SH-SY5Y (cell line): ENCODE data around the gene UBE3D.

Experiments
- GATA2 ChIP-seq: IDR thresholded peaks from 2 replicates; pipeline ENCODE4 v1.6.1; 2011; ENCODE audit warnings: mild to moderate bottlenecking, low read depth, low read length
- GATA3 ChIP-seq: IDR thresholded peaks from 2 replicates; pipeline ENCODE4 v1.6.1; 2011; ENCODE audit warnings: low read depth, mild to moderate bottlenecking, low read length, moderate library complexity

UBE3D gene, protein sequence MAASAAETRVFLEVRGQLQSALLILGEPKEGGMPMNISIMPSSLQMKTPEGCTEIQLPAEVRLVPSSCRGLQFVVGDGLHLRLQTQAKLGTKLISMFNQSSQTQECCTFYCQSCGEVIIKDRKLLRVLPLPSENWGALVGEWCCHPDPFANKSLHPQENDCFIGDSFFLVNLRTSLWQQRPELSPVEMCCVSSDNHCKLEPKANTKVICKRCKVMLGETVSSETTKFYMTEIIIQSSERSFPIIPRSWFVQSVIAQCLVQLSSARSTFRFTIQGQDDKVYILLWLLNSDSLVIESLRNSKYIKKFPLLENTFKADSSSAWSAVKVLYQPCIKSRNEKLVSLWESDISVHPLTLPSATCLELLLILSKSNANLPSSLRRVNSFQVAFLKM

GRCh38 chr6:83065511-83066192, at the start of gene UBE3D:
Gene UBE3D (minus strand): TSS chr6:83065841. CDS start chr6:83065718, 123 bp downstream.
- no peak for TF ChIP-seq GATA2
- no peak for TF ChIP-seq GATA3

GRCh38 chr6:83114164-83114563, 48.5 kb upstream of the UBE3D start:
- no peak for TF ChIP-seq GATA2
- TF ChIP-seq GATA3 = no peak

- TF ChIP-seq GATA3 (no peak), GATA2 (no peak)
Measured at GRCh38 chr6:83113258-83113657, 47.6 kb upstream of the UBE3D start.

DNA sequence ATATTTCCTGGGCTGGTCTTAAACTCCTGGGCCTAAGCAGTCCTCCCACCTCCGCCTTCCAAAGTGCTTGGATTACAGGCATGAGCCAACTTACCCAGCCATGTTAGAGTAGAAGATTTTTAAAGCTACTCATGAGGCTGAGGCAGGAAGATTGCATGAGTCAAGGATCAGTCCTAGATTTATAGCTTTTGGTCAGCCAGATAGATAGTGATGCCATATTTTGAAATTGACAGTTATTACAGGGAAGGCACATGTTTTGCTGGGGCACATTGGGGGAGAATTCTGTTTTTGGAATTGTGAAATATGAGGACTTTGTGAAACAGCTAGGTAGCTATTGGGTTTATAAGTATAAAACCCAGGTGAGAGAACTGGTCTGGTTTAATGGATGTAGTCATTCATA, 42.7 kb upstream of the UBE3D start:
- TF ChIP-seq GATA2 = no peak
- TF ChIP-seq GATA3 = no peak

DNA sequence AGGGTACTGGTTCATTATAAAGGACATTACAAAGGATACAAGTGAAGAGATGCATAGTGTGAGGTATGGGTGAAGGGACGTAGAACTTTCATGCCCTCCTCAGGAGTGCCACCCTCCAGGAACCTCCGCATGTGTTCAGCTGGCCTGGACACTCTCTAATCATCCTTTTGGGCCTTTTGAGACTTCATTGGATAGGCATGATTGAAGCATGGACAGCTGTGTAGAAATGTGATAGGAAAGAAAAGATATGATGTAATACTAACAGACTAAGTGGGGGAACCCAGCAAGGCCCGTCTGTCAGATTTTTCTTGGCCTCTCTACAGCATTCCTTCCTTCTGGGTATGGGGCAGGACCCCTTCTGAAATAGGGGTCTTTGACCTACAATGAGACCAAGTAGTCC, 32.9 kb upstream of the UBE3D start:
- TF ChIP-seq GATA2 (no peak), GATA3 (no peak)

DNA sequence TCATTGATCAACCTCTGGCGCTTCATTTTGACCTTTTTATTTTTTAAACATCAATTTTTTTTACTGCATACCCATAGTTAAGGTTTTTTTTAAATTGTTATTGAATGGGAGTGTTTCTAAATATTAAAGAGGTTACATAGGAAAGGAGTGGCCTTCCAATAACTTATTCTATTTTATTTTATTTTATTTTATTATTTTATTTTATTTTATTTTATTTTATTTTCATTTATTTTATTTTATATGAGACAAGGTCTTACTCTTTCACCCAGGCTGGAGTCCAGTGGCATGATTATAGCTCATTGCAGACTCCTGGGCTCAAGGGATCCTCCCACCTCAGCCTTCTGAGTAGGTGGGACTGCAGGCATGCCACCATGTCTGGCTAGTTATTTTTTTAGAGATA, 32.0 kb upstream of the UBE3D start:
- TF ChIP-seq GATA3 (no peak), GATA2 (no peak)

DNA sequence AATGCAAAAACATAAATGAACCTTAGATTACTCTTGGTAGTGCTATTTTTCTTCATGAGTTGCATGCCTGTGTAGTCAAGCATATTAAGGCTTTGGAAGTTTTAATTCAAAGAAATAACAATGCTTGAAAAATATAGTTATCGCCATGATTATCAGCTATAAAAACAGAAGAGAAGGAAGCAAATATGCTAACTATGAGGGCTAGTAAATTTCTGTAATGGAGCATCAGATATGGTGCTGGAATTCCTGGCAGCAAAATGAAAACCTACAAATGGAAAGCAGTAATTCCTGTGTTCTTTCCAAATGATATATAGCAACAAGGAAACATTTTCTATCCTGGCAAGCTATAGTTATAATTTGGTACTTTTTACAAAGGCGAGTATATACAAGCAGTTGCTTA, 31.6 kb upstream of the UBE3D start:
- no peak for TF ChIP-seq GATA2
- TF ChIP-seq GATA3 = no peak

- TF ChIP-seq GATA3 (no peak), GATA2 (no peak)
Measured at GRCh38 chr6:83096791-83097190, 31.1 kb upstream of the UBE3D start.

DNA sequence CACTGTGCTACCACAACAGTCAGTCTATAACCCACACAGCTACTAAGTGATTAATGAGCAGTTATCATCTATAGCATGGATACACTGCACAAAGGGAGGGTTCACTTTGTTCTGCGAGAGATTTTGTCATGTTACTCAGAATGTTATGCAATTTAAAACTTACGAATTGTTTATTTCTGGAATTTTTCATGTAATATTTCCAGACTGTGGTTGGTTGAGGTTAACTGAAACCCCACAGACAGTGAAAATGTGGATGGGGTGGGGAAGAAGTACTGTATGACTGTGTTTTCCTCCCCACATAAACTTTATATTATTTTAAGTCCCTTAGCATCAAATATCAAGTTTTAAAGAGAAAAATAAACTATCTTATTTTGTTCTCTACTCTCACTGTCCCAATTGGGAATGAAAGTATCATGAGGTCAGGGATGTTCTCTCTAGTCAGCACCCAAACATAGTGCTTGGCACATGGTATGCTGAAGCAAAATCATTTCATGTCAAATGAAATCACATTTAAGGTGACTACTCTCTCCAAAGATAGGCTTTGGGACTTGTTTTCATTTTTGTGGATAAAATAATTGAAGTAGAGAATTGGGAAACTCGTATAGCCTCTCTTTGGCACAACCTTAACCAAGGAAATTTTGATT, 27.2 kb upstream of the UBE3D start:
- no peak for TF ChIP-seq GATA2
- TF ChIP-seq GATA3 = no peak

- TF ChIP-seq GATA3 = no peak
- no peak for TF ChIP-seq GATA2
Measured at GRCh38 chr6:83086751-83087150, 21.1 kb upstream of the UBE3D start.

- TF ChIP-seq GATA3 (no peak), GATA2 (no peak)
Measured at GRCh38 chr6:83083476-83083875, 17.8 kb upstream of the UBE3D start.

DNA sequence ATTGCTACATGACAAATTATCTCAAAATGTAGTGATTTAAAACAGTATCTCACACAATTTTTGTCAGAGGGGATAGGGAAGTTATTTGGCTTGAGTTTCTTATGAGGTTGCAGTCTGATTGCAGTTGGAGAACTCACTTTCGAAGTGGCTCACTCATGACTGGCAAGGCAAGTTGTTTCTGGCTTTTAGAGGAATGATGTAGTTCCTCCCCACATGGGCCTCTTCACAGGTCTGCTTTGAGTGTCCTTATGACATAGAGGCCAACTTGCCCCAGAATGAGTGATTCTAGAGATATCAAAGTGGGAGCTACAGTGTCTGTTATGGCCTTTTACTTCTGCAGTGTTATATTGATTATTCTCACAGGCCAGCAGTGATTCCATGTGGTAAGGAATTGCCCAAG, 8.0 kb upstream of the UBE3D start:
- TF ChIP-seq GATA2 (no peak), GATA3 (no peak)

DNA sequence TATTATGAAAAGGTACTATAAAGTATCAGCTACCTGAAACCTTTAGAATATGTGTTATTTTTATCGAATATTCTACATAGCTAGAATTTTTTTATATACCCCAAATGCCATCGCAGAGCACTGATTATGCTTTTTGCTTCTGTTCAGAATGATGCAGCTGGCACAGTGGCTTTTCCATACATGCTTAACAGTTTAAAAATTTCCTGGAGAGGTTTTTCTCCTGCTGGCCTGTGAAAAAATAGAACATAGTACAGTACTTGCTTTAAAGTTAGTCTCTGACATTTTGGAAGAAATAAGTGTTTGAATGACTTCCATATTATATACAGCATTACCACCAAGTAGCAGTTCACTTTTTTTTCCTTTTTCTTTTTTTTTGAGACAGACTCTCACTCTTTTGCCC, 7.1 kb upstream of the UBE3D start:
- TF ChIP-seq GATA2 = no peak

- TF ChIP-seq GATA3 (no peak), GATA2 (no peak)
Measured at GRCh38 chr6:83071707-83072106, 6.1 kb upstream of the UBE3D start.

DNA sequence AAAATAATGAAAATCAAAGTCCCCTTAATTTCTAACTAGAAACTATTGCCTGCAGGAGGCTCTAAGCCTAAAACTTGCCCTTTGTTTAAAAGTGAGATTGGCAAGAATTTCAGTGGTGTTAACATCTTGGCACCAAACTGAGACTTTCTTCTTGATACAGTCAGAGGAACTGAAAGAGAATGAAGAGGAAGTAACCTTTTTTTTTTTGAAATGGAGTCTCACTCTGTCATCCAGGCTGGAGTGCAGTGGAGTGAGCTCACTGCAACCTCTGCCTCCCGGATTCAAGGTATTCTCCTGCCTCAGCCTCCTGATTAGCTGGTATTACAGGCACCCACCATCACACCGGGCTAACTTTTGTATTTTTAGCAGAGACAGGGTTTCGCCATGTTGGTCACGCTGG, 5.4 kb upstream of the UBE3D start:
- TF ChIP-seq GATA3 (no peak), GATA2 (no peak)

- TF ChIP-seq GATA3 (no peak), GATA2 (no peak)
Measured at GRCh38 chr6:83069633-83070032, 4.0 kb upstream of the UBE3D start.

- TF ChIP-seq GATA3 (no peak), GATA2 (no peak)
Measured at GRCh38 chr6:83068616-83069015, 3.0 kb upstream of the UBE3D start.
